Right atrium auricular region (tissue), 2 donors: ENCODE data around the gene CR1. TPM values are rescaled to one million over a fixed set of nuclear protein-coding genes. Genes with fewer than 3 reads are reported as not detected.

ENCODE experiments used
- DNase-seq: peaks from one replicate; pipeline ENCODE4 v3.0.0-alpha.2; 2019; ENCODE audit warnings: low spot score
- H3K27ac ChIP-seq, 2 donors: fragments of 200-600 bp; sonication (generic); 1 replicate in 1 of 2; 2 replicates in 1 of 2; pipeline ENCODE4 v1.5.1; 2016 to 2019
- H3K27me3 ChIP-seq, 2 donors: fragments of 200-600 bp; sonication (generic); one replicate each; pipeline versions ENCODE4 v1.5.1 to v1.6.0; 2017 to 2019
- H3K36me3 ChIP-seq: fragments of 200-600 bp; sonication (generic); one replicate; pipeline ENCODE4 v1.5.1; 2016
- H3K4me1 ChIP-seq, 2 donors: fragments of 200-600 bp; sonication (generic); one replicate each; pipeline versions ENCODE4 v1.5.1 to v1.6.0; 2017 to 2019
- H3K4me3 ChIP-seq, 2 donors: fragments of 200-600 bp; sonication (generic); 1 replicate in 1 of 2; 2 replicates in 1 of 2; pipeline ENCODE4 v1.5.1; 2017 to 2019; ENCODE audit warnings: mild to moderate bottlenecking in 1 of 2, moderate library complexity in 1 of 2
- H3K9me3 ChIP-seq, 2 donors: fragments of 200-600 bp; sonication (generic); one replicate each; pipeline ENCODE4 v1.5.1; 2019
- total RNA-seq, 2 donors: library from RNA; depleted of rRNA; stranded (reverse); fragments of >200 nt; gene quantifications; one replicate each; pipeline ENCODE4 v1.1.0, GENCODE V29; 2016
- TF ChIP-seq, protein P1 (sequence below), 2 donors: fragments of 200-600 bp; sonication (generic); IDR thresholded peaks; one replicate each; pipeline ENCODE4 v1.5.1; 2019; ENCODE audit warnings: antibody characterized with exemption in 2 of 2

CR1 gene
- total RNA-seq: 1 to 10 TPM in 1 of 2 donors, under 1 TPM in 1; 0.59 to 1.8 TPM

DNA sequence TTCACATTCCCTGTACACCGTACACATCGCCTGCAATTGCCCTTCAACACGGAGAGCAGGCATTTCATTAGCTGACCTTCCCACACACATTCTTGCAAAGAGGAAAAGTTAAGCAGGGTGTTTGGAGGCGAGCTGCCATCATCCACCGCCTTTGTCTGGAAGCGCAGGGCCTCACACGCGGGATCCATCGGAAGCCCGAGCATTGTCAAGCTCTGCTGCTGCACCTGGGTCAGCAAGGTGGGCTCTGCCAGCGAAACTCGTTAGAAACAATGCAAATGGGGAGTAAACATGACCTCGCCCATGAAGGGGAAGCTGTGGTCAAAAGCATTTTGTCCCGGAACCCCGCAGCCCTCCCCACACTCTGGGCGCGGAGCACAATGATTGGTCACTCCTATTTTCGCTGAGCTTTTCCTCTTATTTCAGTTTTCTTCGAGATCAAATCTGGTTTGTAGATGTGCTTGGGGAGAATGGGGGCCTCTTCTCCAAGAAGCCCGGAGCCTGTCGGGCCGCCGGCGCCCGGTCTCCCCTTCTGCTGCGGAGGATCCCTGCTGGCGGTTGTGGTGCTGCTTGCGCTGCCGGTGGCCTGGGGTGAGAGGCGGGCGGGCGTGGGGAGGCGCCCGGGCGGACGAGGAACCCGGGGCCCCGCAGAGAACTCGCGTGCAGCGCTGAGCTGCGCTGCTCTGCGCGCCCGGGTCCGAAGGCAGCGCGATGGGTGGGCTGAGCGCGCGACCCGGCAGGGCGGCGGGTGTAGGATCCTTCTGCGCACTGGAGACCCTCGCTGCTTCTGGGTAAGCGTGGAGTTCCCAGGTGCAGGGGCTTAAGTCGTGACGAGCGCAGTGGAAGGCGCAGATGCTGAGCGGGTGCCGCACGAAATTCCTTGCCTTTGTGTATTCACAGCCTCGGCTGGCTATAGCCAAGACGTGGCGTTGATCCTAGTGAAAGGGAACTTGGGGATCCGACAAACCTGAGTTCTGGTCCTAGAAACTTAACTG is at the start of gene CR1:
TSS of gene CR1 (plus strand) at position 357 of the 992 bp plus-strand sequence. CDS start at position 468, 111 bp downstream.
- peaks cover 0 to 12% of the 10 kb centered on the region in 2 donors for H3K4me1 ChIP-seq
- H3K27me3 ChIP-seq: peaks cover 0 to 6% of the 10 kb centered on the region in 2 donors
- peak within 1 kb of the TSS; percentile 28 to 44 for H3K4me3 ChIP-seq
- TF ChIP-seq, protein P1, sequence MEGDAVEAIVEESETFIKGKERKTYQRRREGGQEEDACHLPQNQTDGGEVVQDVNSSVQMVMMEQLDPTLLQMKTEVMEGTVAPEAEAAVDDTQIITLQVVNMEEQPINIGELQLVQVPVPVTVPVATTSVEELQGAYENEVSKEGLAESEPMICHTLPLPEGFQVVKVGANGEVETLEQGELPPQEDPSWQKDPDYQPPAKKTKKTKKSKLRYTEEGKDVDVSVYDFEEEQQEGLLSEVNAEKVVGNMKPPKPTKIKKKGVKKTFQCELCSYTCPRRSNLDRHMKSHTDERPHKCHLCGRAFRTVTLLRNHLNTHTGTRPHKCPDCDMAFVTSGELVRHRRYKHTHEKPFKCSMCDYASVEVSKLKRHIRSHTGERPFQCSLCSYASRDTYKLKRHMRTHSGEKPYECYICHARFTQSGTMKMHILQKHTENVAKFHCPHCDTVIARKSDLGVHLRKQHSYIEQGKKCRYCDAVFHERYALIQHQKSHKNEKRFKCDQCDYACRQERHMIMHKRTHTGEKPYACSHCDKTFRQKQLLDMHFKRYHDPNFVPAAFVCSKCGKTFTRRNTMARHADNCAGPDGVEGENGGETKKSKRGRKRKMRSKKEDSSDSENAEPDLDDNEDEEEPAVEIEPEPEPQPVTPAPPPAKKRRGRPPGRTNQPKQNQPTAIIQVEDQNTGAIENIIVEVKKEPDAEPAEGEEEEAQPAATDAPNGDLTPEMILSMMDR (IDR thresholded peaks at IDR 0.05): no peak
- H3K9me3 ChIP-seq: no peaks in the 10 kb centered on the region
- H3K27ac ChIP-seq: no peak within 1 kb of the TSS
- H3K36me3 ChIP-seq: no peaks in the 10 kb centered on the region
- no peak for DNase-seq

DNA sequence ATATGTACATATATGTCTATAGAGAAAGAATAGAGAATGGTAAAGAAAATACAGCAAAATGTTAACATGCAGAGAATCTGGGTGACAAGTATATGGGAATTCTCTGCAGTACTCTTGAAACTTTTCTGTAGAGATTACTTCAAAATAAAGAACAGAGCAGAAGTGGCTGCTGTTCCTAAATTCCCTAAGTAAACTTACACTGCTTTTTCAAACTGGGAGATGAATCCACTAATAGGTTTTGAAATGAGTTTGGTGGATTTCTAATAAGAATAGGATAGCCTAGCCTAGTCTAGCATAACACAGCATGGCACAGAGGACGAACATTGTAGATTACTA is 42.3 kb upstream of the CR1 start:
- peaks cover 5 to 7% of the 10 kb centered on the region in 2 donors for H3K27me3 ChIP-seq

DNA sequence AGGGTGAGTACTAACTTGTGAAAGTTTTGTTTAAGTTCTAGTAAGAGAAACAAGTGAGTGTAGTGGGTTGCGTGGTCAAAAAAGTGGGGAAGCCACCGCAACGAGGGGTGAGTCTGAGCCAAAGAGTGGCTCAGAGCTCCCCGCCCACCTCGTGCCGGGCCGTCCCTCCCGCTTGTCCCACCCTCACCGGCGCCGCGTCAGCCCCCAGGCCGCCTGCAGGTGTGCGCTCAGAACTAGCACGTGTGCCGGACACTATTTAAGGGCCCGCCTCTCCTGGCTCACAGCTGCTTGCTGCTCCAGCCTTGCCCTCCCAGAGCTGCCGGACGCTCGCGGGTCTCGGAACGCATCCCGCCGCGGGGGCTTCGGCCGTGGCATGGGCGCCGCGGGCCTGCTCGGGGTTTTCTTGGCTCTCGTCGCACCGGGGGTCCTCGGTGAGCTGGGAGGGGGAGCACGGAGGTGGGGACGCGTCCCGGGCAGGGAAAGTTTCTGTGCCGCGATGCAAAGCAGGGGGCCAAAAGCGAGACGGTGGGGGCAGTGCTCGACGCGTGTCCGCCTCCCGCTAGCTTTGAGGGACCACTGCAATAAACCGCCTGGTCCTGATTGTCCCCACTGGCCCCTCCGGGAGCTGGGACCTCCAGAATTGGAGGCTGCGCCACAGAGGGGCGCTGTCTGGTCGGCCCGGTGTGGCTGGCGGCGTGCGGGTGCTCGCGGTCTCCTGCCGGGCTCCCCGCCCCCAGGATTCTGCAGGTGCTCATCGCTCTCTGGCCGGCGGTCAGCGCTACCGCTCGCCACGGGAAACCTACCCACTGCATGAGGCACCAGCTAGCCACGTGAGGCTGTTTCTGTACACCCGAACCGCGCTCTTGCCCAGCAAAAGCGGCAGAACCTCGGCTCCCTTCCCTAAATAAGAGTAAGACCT is 41.7 kb upstream of the CR1 start, which contains the start of gene CR2:
TSS of gene CR2 (plus strand) at position 283 of the 919 bp plus-strand sequence. CDS start at position 374, 91 bp downstream.
- no peaks in the 10 kb centered on the region for H3K36me3 ChIP-seq
- peak within 1 kb of the TSS; percentile 2 to 46 for H3K4me3 ChIP-seq
- peaks cover 0 to 12% of the 10 kb centered on the region in 2 donors for H3K4me1 ChIP-seq
- H3K27me3 ChIP-seq: peaks cover 5 to 7% of the 10 kb centered on the region in 2 donors
- TF ChIP-seq, protein P1 (IDR thresholded peaks at IDR 0.05): peak in 1 of 2 donors; percentile 35
- H3K9me3 ChIP-seq: no peaks in the 10 kb centered on the region
- no peak within 1 kb of the TSS for H3K27ac ChIP-seq
- no peak for DNase-seq

More for the DNA sequence above, 42.3 kb upstream of the CR1 start:
- DNase-seq: no peak
- H3K4me3 ChIP-seq: peak overlapping the region in 1 of 2 donors; percentile 2
- H3K9me3 ChIP-seq: no peaks in the 10 kb centered on the region
- peaks cover 0 to 12% of the 10 kb centered on the region in 2 donors for H3K4me1 ChIP-seq
- TF ChIP-seq, protein P1 (IDR thresholded peaks at IDR 0.05): no peak
- H3K36me3 ChIP-seq: no peaks in the 10 kb centered on the region
- no peak overlapping the region for H3K27ac ChIP-seq

DNA sequence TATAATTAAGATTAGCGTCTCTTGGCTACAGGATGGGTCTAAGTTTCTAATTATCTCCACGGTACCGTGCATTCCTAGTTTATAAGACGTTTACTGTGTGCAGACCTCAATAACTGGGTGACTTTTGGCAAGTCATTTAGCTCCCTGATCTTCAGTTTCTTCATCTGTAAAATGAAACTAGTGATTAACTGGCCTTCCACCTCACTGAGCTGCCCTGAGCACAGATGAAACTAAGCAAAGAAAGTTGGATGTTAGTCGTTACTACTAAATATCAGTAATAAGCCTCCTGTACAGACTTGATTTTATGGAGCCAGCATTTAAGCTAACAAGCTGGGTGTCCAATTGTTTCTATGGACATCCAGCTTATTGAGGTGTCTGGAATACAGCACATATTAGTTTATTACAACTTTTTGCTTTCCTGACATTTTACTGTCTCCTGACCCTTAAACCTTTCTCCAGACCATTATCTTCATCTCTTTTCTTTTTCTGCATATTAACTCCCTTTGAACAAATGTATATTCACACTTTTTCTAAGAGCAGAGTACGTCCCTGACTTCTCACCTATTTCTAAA is 40.7 kb upstream of the CR1 start:
- H3K4me1 ChIP-seq: peaks cover 0 to 12% of the 10 kb centered on the region in 2 donors
- no peaks in the 10 kb centered on the region for H3K9me3 ChIP-seq
- H3K27ac ChIP-seq: no peak overlapping the region
- DNase-seq: no peak
- no peak overlapping the region for H3K4me3 ChIP-seq
- peaks cover 5 to 7% of the 10 kb centered on the region in 2 donors for H3K27me3 ChIP-seq
- no peaks in the 10 kb centered on the region for H3K36me3 ChIP-seq
- TF ChIP-seq, protein P1 (IDR thresholded peaks at IDR 0.05): no peak

DNA sequence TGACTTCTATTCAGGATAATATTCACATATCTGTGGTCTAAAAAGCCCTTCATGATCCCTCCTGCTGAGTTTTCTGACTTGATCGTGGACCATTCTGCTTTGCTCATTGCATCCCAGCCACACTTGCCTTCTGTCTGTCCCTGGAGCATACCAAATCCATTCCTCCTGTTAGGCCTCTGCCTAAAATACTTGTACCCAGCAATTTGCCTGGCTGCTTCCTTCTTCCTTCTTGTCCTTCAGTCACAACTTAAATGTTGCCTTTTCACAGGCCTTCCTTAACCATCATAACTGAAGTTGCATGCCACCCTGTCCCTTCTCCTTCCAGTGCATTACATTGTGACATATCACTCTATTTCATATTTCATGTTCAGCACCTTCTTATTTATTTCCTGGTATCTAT is 37.5 kb upstream of the CR1 start:
- Histone ChIP-seq H3K36me3 (no peaks in the 10 kb centered on the region), H3K4me1 (peaks cover 0 to 12% of the 10 kb centered on the region in 2 donors), H3K27ac (no peak overlapping the region), H3K9me3 (no peaks in the 10 kb centered on the region), H3K4me3 (no peak overlapping the region), H3K27me3 (peaks cover 5 to 7% of the 10 kb centered on the region in 2 donors)
- no peak for DNase-seq
- TF ChIP-seq, protein P1 (IDR thresholded peaks at IDR 0.05): no peak
